Activated CD8-positive, alpha-beta memory T cell treated with anti-CD3 and anti-CD28 coated beads for 24 hours (primary cell): ENCODE data around the gene DNAAF5.
"Not testable (repeated sequence)": the region's sequence is repeated elsewhere in the genome, so short reads cannot be mapped to it uniquely, and the experiment has no call there.

Experiments
- DNase-seq: peaks from one replicate; pipeline ENCODE4 v3.0.0-alpha.2; 2020

Gene DNAAF5

GRCh38 chr7:748446-748845 lies 21.9 kb downstream of the DNAAF5 start:
- DNase-seq = no peak

- no peak for DNase-seq
Observed at GRCh38 chr7:749140-749551, 22.6 kb downstream of the DNAAF5 start.

- no peak for DNase-seq
Observed at GRCh38 chr7:750111-750905, 23.8 kb downstream of the DNAAF5 start.

GRCh38 chr7:751826-752225 lies 25.3 kb downstream of the DNAAF5 start:
- DNase-seq = no peak

- DNase-seq = not testable (repeated sequence)
Observed at GRCh38 chr7:752256-752655, 25.8 kb downstream of the DNAAF5 start.

- DNase-seq = no peak
Observed at GRCh38 chr7:753190-753589, 26.7 kb downstream of the DNAAF5 start.

- no peak for DNase-seq
Observed at GRCh38 chr7:754531-755412, 28.3 kb downstream of the DNAAF5 start.

- DNase-seq = no peak
Observed at GRCh38 chr7:755413-755805, 28.9 kb downstream of the DNAAF5 start.

GRCh38 chr7:756231-756927 lies 29.9 kb downstream of the DNAAF5 start:
- no peak for DNase-seq

- DNase-seq = no peak
Observed at GRCh38 chr7:756928-757560, 30.5 kb downstream of the DNAAF5 start.

- no peak for DNase-seq
Observed at GRCh38 chr7:757741-758163, 31.3 kb downstream of the DNAAF5 start.

- DNase-seq = no peak
Observed at GRCh38 chr7:759569-759968, 33.1 kb downstream of the DNAAF5 start.

GRCh38 chr7:760006-760405 lies 33.5 kb downstream of the DNAAF5 start:
- no peak for DNase-seq

GRCh38 chr7:761101-761500 lies 34.6 kb downstream of the DNAAF5 start:
- no peak for DNase-seq

- DNase-seq = no peak
Observed at GRCh38 chr7:761631-762030, 35.1 kb downstream of the DNAAF5 start.

GRCh38 chr7:762885-763284 lies 36.4 kb downstream of the DNAAF5 start:
- no peak for DNase-seq

GRCh38 chr7:763762-764161 lies 37.3 kb downstream of the DNAAF5 start:
- DNase-seq = no peak

GRCh38 chr7:765383-765782 lies 38.9 kb downstream of the DNAAF5 start:
- DNase-seq = no peak

GRCh38 chr7:767580-767940 lies 41.1 kb downstream of the DNAAF5 start:
- DNase-seq = no peak

- no peak for DNase-seq
Observed at GRCh38 chr7:767941-768731, 41.6 kb downstream of the DNAAF5 start.

- DNase-seq = no peak
Observed at GRCh38 chr7:768881-769504, 42.5 kb downstream of the DNAAF5 start.

- no peak for DNase-seq
Observed at GRCh38 chr7:770336-770735, 43.8 kb downstream of the DNAAF5 start.
